Ramos (cell line): ENCODE results near the gene CASKIN1.
"Not testable (repeated sequence)": the region's sequence is repeated elsewhere in the genome, so short reads cannot be mapped to it uniquely, and the experiment has no call there.

Source experiments
- in situ Hi-C: fragments of 300-500 bp; cut with MboI; formaldehyde crosslinking; loops from one replicate; pipeline ENCODE4 v1.14.3; 2022; ENCODE audit warnings: low sequenced_read_pairs; ENCODE audit not compliant: unreplicated experiment

The CASKIN1 gene

GRCh38 chr16:2147378-2147777 is 49.0 kb downstream of the CASKIN1 start:
- in situ Hi-C loops = loop anchor here (5.0 to 10.0 kb wide), 2 partner anchors 63 to 125 kb away; no protein-coding TSS in a partner anchor

- in situ Hi-C loops = loop anchor here (5.0 to 10.0 kb wide), 2 partner anchors 61 to 124 kb away; no protein-coding TSS in a partner anchor
Measured at GRCh38 chr16:2145843-2146242, 50.6 kb downstream of the CASKIN1 start.

- in situ Hi-C loops = loop anchor here (10.0 kb wide), 1 partner anchor 59 kb away; no protein-coding TSS in a partner anchor
Measured at GRCh38 chr16:2143878-2144485, 52.4 kb downstream of the CASKIN1 start.

DNA sequence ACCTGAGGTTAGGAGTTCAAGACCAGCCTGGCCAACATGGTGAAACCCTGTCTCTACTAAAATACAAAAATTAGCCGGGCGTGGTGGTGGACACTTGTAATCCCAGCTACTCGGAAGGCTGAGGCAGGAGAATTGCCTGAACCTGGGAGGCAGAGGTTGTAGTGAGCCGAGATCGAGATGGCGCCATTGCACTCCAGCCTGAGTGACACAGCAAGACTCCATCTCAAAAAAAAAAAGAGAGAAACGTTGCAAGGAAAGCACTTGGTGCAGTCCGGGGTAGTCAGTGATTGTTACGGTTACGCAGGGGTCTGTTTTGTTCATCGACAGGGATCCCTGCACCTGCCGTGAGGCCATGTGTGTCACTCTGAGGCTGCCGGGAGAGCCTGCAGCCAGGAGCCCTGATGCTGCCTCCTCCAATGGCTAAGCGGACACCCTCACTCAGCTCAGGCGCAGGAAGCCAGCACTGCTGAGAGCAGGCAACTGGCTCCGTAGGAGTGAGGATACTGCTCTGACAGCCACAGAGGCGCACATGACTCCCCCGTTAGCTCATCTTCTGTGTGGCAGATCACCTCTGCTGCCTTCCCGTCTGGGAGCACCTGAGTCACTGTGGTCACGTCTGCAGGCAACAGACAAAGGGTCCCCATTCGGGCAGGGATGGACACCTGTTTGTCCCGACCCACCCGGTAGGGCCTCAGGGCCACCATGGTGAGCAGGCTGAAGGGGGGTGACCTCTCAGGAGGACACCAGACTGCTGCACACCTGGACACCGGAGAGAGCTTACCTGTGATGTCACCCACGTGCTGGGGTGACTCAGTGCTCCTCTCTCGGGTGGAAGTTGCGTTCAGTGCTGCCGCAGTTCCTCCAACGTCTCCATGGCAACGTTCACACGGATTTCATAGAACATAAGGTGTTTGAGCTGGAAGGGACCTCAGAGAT is 53.2 kb downstream of the CASKIN1 start:
- in situ Hi-C loops = loop anchor here (10.0 kb wide), 1 partner anchor 58 kb away; no protein-coding TSS in a partner anchor

DNA sequence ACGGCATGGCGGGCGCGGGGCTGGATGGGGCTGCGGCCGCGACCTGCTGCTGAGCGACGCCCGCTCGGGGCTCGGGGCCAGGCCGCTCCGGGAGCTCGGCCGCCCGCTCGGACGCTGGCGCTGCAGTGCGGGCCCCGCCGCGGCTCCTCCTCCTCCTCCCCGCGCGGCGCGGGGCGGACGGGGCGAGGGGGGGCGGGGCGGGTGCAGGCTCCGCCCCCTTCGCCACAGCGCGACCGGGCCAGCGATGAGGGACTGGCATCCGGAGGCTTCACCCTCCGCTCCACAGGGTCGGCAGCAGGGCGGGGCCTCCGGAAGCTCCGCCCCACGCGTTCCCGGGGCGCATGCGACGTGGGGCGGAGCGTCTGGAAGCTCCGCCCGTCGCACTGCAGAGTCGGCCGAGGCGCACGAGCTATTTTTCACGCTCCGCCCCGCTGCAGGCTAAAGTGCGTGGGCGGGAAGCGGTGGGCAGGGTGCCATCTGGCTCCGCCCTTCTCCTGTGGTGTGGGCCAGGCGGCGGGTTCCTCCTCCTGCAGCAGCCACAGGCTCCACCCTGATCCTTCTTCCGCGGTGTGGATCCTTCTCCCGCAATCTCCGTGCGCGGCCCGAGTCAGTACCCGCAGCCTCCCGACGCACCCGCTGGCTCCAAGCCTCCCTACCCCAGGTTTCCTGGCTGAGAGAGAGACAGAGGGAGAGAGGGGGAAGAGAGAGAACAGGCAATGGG is 60.5 kb downstream of the CASKIN1 start, which contains the start of gene PKD1:
TSS of gene PKD1 (minus strand) at position 129 of the 721 bp plus-strand sequence. CDS start 209 bp downstream, outside the sequence.
- in situ Hi-C loops = not testable (repeated sequence)

- in situ Hi-C loops = not testable (repeated sequence)
Measured at GRCh38 chr16:2135071-2135470, 61.3 kb downstream of the CASKIN1 start.

DNA sequence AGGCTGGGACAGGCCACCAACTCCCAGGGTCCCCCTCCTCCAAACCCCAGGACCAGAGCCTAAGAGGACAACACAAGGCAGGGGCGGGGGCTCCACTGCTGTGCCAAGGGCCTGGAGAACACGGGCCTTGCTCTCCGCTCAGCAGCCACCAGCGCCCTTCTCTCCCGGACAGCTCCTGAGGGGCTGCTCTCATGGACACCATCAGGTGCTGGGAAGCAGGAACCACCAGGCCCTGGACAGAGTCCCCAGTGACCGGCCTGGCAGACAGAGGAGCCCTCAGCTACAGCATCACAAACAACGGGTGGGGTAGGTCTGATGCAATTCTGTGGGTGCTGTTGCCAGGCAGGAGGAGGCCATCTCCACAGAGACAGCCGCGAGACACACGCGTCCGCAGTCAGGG is 62.6 kb downstream of the CASKIN1 start:
- in situ Hi-C loops = not testable (repeated sequence)

GRCh38 chr16:2129890-2130447 is 66.4 kb downstream of the CASKIN1 start:
- in situ Hi-C loops = not testable (repeated sequence)

DNA sequence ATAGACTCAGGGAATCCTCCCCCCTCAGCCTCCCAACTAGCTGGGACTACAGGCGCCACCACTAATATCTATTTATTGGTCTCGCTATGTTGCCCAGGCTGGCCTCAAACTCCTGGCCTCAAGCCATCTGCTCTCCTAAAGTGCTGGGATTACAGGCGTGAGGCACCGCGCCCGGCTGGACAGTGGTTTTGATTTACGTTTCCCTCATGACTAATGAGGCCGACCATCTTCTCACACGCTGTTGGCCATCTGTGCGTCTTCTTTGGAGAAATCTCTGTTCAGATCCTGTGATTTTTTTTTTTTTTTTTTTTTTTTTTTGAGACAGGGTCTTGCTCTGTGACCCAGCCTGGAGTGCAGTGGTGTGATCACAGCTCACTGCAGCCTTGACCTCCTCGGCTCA is 67.2 kb downstream of the CASKIN1 start:
- in situ Hi-C loops = not testable (repeated sequence)

GRCh38 chr16:2127630-2128280 is 68.7 kb downstream of the CASKIN1 start:
- in situ Hi-C loops = not testable (repeated sequence)
